ENCODE measurements around the gene IKZF5.
A peak's percentile ranks its signal among the peaks of the same experiment; 100 is the strongest.

Gene IKZF5

DNA sequence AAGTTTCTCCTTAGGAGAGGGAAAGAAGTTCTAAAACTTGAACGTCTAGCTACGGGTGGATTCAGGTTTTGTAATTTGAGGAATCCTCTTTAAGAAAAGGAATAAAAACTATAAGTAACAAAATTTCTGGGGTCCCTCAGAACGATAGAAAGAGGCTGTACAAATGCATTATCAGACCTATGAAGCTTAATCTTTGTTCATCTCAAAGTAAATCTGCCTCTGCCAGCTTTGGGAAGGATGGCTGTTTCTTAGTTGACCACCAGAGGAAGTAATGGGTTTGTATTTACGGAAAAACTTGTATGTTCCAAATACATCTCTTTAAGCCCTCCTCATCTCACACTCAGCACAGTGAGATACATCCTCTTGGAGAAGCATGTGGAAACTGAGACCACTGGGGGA lies 27.5 kb downstream of the IKZF5 start:
- DNase-seq (ENCODE audit: low spot score) = peak; percentile 59

DNA sequence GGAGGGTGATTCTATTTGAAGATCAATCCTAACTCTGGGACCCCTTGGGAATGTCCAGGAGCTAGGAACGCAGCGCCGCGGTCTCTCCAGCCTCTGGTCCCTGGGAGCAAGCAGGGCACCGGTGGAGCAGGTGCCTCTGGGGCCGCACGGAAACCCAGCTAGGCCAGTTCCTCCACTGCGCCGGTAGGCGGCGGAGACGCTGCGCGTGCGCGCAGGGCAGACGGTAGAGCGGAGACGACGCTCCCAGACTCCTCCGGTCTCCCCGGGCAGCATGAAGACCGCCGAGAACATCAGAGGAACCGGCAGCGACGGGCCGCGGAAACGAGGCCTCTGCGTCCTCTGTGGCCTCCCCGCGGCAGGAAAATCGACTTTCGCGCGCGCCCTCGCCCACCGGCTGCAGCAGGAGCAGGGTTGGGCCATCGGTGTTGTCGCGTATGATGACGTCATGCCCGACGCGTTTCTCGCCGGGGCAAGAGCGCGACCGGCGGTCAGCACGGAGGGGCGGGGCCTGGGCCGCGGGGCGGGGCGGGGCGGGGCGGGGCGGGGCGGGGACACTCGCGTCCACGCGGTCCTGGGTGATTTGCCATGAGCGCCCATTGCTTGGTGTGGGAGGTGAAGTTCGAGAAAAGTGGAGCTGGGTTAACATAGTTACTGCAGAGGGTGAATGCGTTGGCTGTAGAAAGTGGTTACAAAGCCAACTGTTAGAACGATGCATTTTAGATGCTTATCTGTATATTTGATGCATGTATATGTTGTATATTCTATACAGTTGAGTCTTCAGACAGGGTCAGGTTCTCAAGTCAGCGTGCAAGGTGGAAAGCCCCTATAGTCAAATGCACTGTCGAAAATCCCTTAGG lies 28.2 kb downstream of the IKZF5 start, which contains the start of gene PSTK:
PSTK (plus strand) TSS at position 193 of the 857 bp plus-strand sequence; CDS start at position 272, 79 bp downstream.
- peak; percentile 85 for DNase-seq (ENCODE audit: low spot score)

DNA sequence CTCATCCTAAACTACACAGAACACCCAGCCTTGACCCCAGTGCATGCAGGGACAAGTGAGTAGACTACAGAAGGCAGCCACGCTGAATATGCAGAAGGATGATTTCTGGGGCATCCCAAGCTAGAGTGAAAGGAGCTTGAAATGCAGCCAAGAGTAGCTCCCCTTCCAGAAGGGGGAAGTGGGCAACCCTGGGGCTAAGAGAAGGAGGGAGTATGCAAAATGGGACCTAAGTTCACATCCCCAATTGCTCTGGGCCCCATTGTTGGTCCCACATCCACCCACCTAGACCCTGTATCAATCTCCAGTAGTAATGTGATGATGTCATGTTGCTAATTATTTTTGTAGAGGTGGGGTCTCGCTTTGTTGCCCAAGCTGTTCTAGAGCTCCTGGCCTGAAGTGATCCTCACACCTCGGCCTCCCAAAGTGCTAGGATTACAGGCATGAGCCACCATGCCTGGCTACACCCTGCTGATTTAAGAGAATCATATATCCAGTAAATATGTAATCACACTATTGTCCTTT lies 34.0 kb downstream of the IKZF5 start:
- no peak for DNase-seq (ENCODE audit: low spot score)

DNA sequence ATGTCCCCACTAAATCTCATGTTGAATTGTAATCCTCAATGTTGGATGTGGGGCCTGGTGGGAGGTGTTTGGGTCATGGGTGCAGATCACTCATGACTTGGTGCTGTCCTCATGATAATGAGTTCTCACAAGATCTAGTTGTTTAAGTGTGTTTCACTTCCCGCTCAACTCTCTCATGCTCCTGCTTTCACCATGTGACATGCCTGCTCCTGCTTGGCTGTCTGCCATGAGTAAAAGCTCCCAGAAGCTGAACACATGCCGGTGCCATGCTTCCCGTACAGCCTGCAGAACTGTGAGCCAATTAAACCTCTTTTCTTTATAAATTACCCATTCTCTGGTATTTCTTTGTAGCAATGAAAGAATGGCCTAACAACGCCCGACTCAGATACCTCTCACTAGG lies 34.6 kb downstream of the IKZF5 start:
- DNase-seq (ENCODE audit: low spot score) = no peak

DNA sequence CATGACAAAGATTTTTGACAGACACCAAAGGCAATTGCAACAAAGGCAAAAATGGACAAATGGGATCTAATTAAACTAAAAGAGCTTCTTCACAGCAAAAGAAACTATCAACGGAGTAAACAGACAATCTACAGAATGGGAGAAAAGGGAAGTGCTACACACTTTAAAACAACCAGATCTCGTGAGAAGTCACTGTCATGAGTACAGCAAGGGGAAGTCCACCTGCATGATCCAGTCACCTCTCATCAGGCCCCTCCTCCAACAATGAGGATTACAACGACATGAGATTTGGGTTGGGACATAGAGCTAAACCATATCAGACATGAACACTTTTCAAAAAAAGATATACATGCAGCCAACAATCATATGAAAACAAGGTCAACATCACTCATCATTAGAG lies 39.9 kb downstream of the IKZF5 start:
- DNase-seq (ENCODE audit: low spot score) = no peak

DNA sequence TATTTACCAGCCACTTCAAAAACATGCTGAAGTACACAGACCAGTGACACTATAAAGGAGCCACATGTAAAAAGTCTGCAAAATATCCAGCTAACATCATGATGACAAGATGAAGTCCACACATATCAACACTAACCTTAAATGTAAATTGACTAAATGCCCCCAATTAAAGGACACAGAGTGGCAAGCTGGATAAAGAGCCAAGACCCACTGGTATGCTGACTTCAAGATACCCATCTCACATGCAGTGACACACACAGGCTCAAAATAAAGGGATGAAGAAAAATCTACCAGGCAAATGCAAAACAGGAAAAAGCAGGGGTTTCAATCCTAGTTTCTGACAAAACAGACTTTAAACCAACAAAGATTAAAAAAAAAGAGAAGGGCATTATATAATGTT lies 41.7 kb downstream of the IKZF5 start:
- DNase-seq (ENCODE audit: low spot score) = no peak

DNA sequence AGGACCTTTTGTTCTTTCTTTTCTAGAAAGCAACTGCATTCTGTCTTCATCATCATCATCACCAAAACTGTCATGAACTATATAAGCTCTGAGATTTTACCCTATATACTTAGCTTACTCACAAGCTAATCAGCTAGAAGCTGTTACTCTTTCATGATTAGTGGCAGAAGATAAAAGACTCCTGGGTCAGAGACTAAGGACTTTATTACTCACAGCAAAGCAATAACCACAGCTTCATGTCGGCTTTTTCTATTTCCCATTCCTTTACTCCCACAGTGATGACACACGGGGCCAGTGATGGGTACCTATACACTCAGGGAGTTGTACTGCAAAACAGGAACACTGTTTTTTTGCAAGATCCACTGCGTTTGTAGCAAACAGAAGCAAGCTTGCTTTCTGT lies 46.2 kb downstream of the IKZF5 start:
- no peak for DNase-seq (ENCODE audit: low spot score)

DNA sequence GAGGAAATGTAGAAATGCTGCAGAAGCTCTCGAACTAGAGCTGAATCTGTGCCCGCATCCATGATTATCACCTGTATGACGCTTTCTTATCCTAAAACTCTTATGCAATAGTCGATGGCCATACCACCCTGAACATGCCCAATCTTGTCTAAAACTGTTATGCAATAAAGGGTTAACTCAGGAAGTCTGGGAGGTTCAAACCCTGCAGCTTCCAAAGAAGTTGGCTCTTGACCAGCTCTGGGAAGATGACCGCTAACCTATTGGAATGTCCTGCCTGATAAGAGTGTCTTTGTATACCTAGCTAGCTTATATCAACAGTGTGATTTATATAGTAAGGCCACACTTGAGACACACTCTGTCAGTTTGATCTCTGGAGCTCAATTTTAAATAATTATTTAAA lies 51.1 kb downstream of the IKZF5 start:
- no peak for DNase-seq (ENCODE audit: low spot score)

DNA sequence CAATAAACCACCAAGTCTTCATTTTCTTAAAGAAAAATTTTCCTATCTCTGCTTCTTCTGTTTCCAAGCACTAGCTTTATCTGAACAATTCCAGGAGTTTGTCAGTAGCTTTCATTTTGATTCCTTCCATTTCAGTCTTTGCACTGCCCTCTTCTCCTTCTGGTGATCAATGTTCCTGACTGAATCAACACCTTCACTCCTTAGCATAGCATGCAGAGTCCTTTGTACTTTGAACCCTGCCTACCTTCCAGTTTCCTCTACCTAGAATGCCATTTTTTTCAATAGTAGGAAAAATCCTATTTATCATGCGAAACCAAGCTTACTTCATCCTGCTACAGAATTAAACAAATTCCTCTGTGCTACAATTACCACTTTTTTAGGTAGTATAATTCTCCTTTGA lies 52.7 kb downstream of the IKZF5 start:
- DNase-seq (ENCODE audit: low spot score) = no peak

DNA sequence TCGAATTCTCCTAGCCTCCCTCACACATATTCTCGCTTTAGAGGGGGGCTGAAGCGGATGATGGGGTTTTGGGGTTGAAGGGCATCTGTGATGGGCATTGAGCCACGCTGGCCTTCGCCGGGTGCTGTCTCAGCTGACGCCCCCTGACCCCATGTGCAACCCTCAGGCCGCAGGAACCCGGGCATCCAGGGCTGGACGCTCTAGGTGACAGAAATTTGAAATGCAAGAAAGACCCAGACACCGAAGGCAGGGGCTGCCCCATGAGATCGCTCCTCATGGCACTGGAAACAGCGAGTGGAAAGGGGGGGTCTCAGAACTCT lies 53.9 kb downstream of the IKZF5 start:
- no peak for DNase-seq (ENCODE audit: low spot score)

DNA sequence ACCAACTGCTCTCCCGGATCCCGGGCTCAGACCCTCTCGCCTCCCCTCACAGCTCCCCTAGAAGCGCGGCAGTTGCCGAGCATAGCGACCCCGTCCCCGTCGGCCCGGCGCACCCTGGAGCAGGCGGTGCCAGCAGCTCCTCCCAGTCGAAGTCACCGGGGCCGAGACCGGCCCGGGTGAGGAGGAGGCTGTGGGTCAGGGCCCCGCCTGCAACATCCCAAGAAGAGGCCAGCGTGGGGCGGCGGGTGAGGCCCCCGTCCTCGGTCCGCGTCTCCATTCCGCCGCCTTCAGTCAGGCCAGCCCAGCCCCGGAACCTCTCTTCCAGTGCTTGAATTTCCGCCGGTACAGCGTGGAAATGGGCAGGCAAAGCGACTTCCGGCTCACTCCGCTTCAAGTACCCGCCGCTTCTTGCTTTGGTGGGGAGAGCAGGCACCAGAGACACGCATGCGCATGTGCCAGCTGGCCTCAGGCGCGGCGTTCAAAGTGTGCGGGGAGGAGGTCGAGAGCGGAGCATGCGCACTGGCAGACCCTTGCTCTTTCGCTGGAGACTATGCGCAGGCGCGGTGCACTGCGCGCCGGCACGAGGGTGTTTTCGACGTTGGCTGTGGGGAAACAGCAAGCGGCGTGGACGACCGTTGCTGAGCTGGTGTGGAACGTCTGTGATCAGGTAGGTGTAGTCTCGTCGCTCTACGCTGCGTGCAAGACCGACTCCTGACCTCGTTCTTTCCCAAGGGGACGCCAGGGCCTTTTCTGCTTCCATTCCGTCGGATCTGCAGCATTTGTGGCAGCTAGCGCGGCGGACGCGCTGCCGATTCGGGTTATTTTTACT lies 54.5 kb downstream of the IKZF5 start, which contains the start of gene C10orf88:
C10orf88 (minus strand) TSS at position 326 of the 829 bp plus-strand sequence; CDS start at position 277, 49 bp downstream.
- peak; percentile 94 for DNase-seq (ENCODE audit: low spot score)

DNA sequence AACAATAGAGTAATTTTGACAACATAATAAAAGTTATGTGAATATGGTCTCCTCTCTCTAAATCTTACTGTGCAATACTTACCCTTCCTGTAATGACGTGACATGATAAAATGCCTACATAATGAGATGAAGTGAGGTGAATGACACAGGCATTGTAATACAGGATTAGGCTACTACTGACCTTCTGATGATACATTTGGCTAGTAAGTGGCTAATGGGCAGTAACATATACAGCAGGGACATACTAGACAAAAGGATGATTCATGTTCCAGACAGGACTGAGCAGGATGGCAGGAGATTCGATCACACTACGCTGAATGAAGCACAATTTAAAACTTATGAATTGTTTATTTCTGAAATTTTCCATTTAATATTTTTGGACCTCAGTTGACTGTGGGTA lies 59.3 kb downstream of the IKZF5 start:
- no peak for DNase-seq (ENCODE audit: low spot score)

All from HuH-7 (cell line).